IMR-90 (cell line): ENCODE data around the gene TGFBR2. TPM values are rescaled to one million over a fixed set of nuclear protein-coding genes. Genes with fewer than 3 reads are reported as not detected.

Experiments used
- ATAC-seq: fragments of 200-7000 bp; cut with Tn5 transposase; 2 replicates; pipeline ENCODE4 v1.9.1; 2020; ENCODE audit warnings: low read depth, mild to moderate bottlenecking, moderate library complexity
- BruUV-seq: library from RNA; stranded (reverse); fragments of 400-500 nt; replicated peaks from 2 replicates; lab custom pipeline; 2021; lab: Mats Ljungman, UMichigan
- CTCF ChIA-PET: fragments of 300-600 bp; formaldehyde crosslinking; extraction: SDS; loops from one replicate; lab custom pipeline; 2021; ENCODE audit warnings: antibody characterized with exemption; lab: Yijun Ruan, JAX
- POLR2A ChIA-PET: fragments of 300-600 bp; sonication (Branson Sonifier 250); formaldehyde crosslinking; loops from one replicate; lab custom pipeline; 2022; ENCODE audit warnings: antibody characterized with exemption; ENCODE audit not compliant: unreplicated experiment; lab: Charles Lee
- DNase-seq: peaks from one replicate; pipeline ENCODE4 v3.0.0; 2013
- H2AFZ ChIP-seq: replicated peaks from 2 replicates; pipeline ENCODE3; 2013; ENCODE audit warnings: low read length, mild to moderate bottlenecking; ENCODE audit not compliant: poor library complexity
- H2AK5ac ChIP-seq: 2 replicates; pipeline ENCODE4 v1.6.1; 2013; ENCODE audit warnings: low read depth, low read length, inconsistent platforms
- H2AK9ac ChIP-seq: replicated peaks from 2 replicates; pipeline ENCODE3; 2013; ENCODE audit warnings: mild to moderate bottlenecking, low read depth, low read length, moderate library complexity; ENCODE audit not compliant: poor library complexity
- H2BK120ac ChIP-seq: 2 replicates; pipeline ENCODE4 v1.6.1; 2013; ENCODE audit warnings: low read depth, low read length, inconsistent platforms
- H2BK15ac ChIP-seq: 3 replicates; pipeline ENCODE4 v1.6.1; 2013; ENCODE audit warnings: low read depth, low read length, inconsistent platforms
- H2BK20ac ChIP-seq: 2 replicates; pipeline ENCODE4 v1.6.1; 2013; ENCODE audit warnings: low read depth, mild to moderate bottlenecking, inconsistent platforms, low read length, moderate library complexity
- H2BK5ac ChIP-seq: 2 replicates; pipeline ENCODE4 v1.6.1; 2013; ENCODE audit warnings: mild to moderate bottlenecking, low read depth, low read length, inconsistent platforms; ENCODE audit not compliant: poor library complexity, severe bottlenecking
- H3K14ac ChIP-seq: replicated peaks from 2 replicates; pipeline ENCODE4 v1.6.1; 2013; ENCODE audit warnings: low read depth, low read length, inconsistent platforms
- H3K18ac ChIP-seq: 2 replicates; pipeline ENCODE4 v1.6.1; 2013; ENCODE audit warnings: low read depth, low read length, control low read depth
- H3K23ac ChIP-seq: 2 replicates; pipeline ENCODE4 v1.6.1; 2013; ENCODE audit warnings: low read depth, low read length, inconsistent platforms
- H3K27ac ChIP-seq: 2 replicates; pipeline ENCODE4 v1.5.1; 2013; ENCODE audit warnings: mild to moderate bottlenecking, control low read depth, low read length; ENCODE audit not compliant: insufficient read depth
- H3K27me3 ChIP-seq: 2 replicates; pipeline ENCODE4 v1.6.1; 2013; ENCODE audit warnings: low read length; ENCODE audit not compliant: control insufficient read depth, insufficient read depth
- H3K36me3 ChIP-seq: 2 replicates; pipeline ENCODE4 v1.6.1; 2013; ENCODE audit warnings: low read length, mixed read lengths; ENCODE audit not compliant: control insufficient read depth, insufficient read depth
- H3K4ac ChIP-seq: 2 replicates; pipeline ENCODE4 v1.6.1; 2013; ENCODE audit warnings: low read depth, low read length, inconsistent platforms
- H3K4me1 ChIP-seq: 2 replicates; pipeline ENCODE4 v1.6.1; 2013; ENCODE audit warnings: low read length, mixed read lengths; ENCODE audit not compliant: control insufficient read depth, insufficient read depth
- H3K4me2 ChIP-seq: 2 replicates; pipeline ENCODE4 v1.6.1; 2013; ENCODE audit warnings: low read depth, mild to moderate bottlenecking, control low read depth, low read length, moderate library complexity
- H3K4me3 ChIP-seq: 2 replicates; pipeline ENCODE4 v1.5.1; 2013; ENCODE audit warnings: low read depth, mild to moderate bottlenecking, control low read depth, low read length, moderate library complexity; ENCODE audit not compliant: insufficient read depth
- H3K56ac ChIP-seq: 2 replicates; pipeline ENCODE4 v1.6.1; 2013; ENCODE audit warnings: low read length, inconsistent platforms; ENCODE audit not compliant: insufficient read depth; ENCODE audit errors: extremely low read depth
- H3K79me1 ChIP-seq, 2 experiments: 2 replicates each; pipeline ENCODE4 v1.6.1; 2013; ENCODE audit warnings: low read length in 2 of 2, inconsistent platforms in 1 of 2, low read depth in 1 of 2
- H3K9ac ChIP-seq: 2 replicates; pipeline ENCODE4 v1.6.1; 2013; ENCODE audit warnings: low read depth, low read length, control low read depth
- H3K9me1 ChIP-seq: 2 replicates; pipeline ENCODE4 v1.6.1; 2013; ENCODE audit warnings: low read length, inconsistent platforms; ENCODE audit not compliant: insufficient read depth
- H3K9me3 ChIP-seq: 2 replicates; pipeline ENCODE4 v1.6.1; 2013; ENCODE audit warnings: low read length; ENCODE audit not compliant: control insufficient read depth, insufficient read depth
- H4K20me1 ChIP-seq: 2 replicates; pipeline ENCODE4 v1.6.1; 2013; ENCODE audit warnings: low read length, inconsistent platforms; ENCODE audit not compliant: insufficient read depth
- H4K5ac ChIP-seq: 2 replicates; pipeline ENCODE4 v1.6.1; 2013; ENCODE audit warnings: mild to moderate bottlenecking, low read depth, low read length, control low read depth
- H4K8ac ChIP-seq, 2 experiments: 2 replicates each; pipeline ENCODE4 v1.6.1; 2013; ENCODE audit warnings: low read depth in 2 of 2, low read length in 2 of 2, control low read depth in 1 of 2, inconsistent platforms in 1 of 2
- H4K91ac ChIP-seq: 2 replicates; pipeline ENCODE4 v1.6.1; 2013; ENCODE audit warnings: low read depth, low read length, inconsistent platforms; ENCODE audit not compliant: insufficient read depth
- CEBPB ChIP-seq: IDR thresholded peaks from 2 replicates; pipeline ENCODE4 v1.6.1; 2012; ENCODE audit warnings: low read depth, low read length, improper control_type of control experiment
- NFE2L2 ChIP-seq: fragments of 150-350 bp; IDR thresholded peaks from 2 replicates; pipeline ENCODE4 v1.6.1; 2016; ENCODE audit warnings: low read depth, mild to moderate bottlenecking, low read length
- POLR2A ChIP-seq: IDR thresholded peaks from 2 replicates; pipeline ENCODE4 v1.6.1; 2012; ENCODE audit warnings: mild to moderate bottlenecking, low read depth, low read length
- WGBS, 2 experiments: methylation state at CpG; one replicate each; pipeline versions ENCODE4 v1.1.5 to v1.1.7; 2013; ENCODE audit warnings: missing lambda C conversion rate in 2 of 2; ENCODE audit not compliant: insufficient read length in 1 of 2; ENCODE audit errors: extremely low coverage in 2 of 2; 5-methylcytosine and 5-hydroxymethylcytosine counted together
- dilution Hi-C: fragments of 300-500 bp; cut with HindIII; formaldehyde crosslinking; loops from one replicate; pipeline ENCODE4 v1.14.3; 2018; ENCODE audit warnings: low sequenced_read_pairs; ENCODE audit not compliant: unreplicated experiment
- in situ Hi-C: fragments of 300-500 bp; cut with MboI; formaldehyde crosslinking; loops from 3 replicates; pipeline ENCODE4 v1.14.3; 2019; ENCODE audit warnings: low sequenced_read_pairs, inconsistent platforms, mixed read lengths
- intact Hi-C: fragments of 100-400 bp; cut with micrococcal nuclease; formaldehyde crosslinking; loops from 2 replicates; pipeline ENCODE4 v1.10.0; 2022
- polyA plus RNA-seq, 3 experiments: library from polyadenylated mRNA; depleted of rRNA; stranded (reverse); fragments of >200 nt; gene quantifications; 2 replicates each; pipeline ENCODE4 v1.2.3, GENCODE V29; 2012; ENCODE audit warnings: low replicate concordance in 1 of 3
- total RNA-seq: library from RNA; depleted of rRNA; stranded (reverse); fragments of >200 nt; gene quantifications from 2 replicates; pipeline ENCODE4 v1.2.3, GENCODE V29; 2012

Gene TGFBR2
- total and polyA plus RNA-seq, 2 of the 4 experiments (the other 2 are of a cell fraction) = 63.7 to 87.5 TPM

DNA sequence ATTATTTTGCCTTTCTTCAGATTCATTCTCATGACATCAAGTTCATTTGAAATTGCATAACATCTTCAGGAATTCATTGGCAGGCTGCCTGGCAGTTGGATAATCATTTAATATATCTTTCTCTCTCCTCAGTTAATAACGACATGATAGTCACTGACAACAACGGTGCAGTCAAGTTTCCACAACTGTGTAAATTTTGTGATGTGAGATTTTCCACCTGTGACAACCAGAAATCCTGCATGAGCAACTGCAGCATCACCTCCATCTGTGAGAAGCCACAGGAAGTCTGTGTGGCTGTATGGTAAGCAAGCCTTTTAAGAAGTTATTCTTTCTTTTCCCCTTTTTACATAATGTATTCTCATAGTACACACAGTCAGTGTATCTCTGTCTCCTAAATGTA is 38.2 kb downstream of the TGFBR2 start:
- no peak overlapping the region for H2BK120ac ChIP-seq
- H3K18ac ChIP-seq = no peak overlapping the region
- H4K20me1 ChIP-seq = no peaks in the 10 kb centered on the region; the same call in 1 of the 2 replicates
- H3K4ac ChIP-seq = no peak overlapping the region
- H2AFZ ChIP-seq = no peak overlapping the region
- no peak overlapping the region for H2AK5ac ChIP-seq
- no peaks in the 10 kb centered on the region for H3K9me3 ChIP-seq
- H3K14ac ChIP-seq = no peak overlapping the region
- DNase-seq = peak; percentile 79
- H3K27ac ChIP-seq = peak overlapping the region; percentile 7; the same call in 1 of the 2 replicates
- no peak overlapping the region for H4K91ac ChIP-seq
- POLR2A ChIA-PET = no interaction called here
- H3K4me2 ChIP-seq = no peak overlapping the region
- peaks cover 21% of the 10 kb centered on the region for H3K9me1 ChIP-seq
- WGBS, 2 experiments = no CpG with 5 or more reads among the region's 2 CpGs
- H2AK9ac ChIP-seq = no peak overlapping the region
- H2BK20ac ChIP-seq = no peak overlapping the region
- intact Hi-C loops (no loop called here), in situ Hi-C loops (no loop called here), dilution Hi-C loops (no loop called here)
- no peak overlapping the region for H3K56ac ChIP-seq
- peak; percentile 39 for ATAC-seq
- H3K4me3 ChIP-seq = no peak overlapping the region
- H4K5ac ChIP-seq = no peak overlapping the region
- H3K79me1 ChIP-seq = peaks cover 46 to 76% of the 10 kb centered on the region in 2 experiments
- H2BK5ac ChIP-seq = no peak overlapping the region
- H3K36me3 ChIP-seq = peaks cover 22% of the 10 kb centered on the region
- H3K4me1 ChIP-seq = peaks cover 30% of the 10 kb centered on the region
- BruUV-seq = no TSS peak
- no peak overlapping the region for H2BK15ac ChIP-seq
- H3K27me3 ChIP-seq = no peaks in the 10 kb centered on the region
- no peak overlapping the region for H3K9ac ChIP-seq
- H3K23ac ChIP-seq = no peak overlapping the region
- CTCF ChIA-PET = no interaction called here
- no peak overlapping the region for H4K8ac ChIP-seq
- TF ChIP-seq CEBPB (peak; percentile 91), NFE2L2 (no peak), POLR2A (no peak)
